Muscle layer of duodenum (tissue), 2 donors: Measurements from ENCODE around the gene NDUFB2.

Experiments
- H3K27ac ChIP-seq: one replicate; pipeline ENCODE4 v1.7.0; 2013; ENCODE audit warnings: mild to moderate bottlenecking, low read length
- H3K27me3 ChIP-seq: one replicate; pipeline ENCODE4 v1.7.0; 2013; ENCODE audit warnings: low read depth, mild to moderate bottlenecking, control low read depth, low read length
- H3K36me3 ChIP-seq, 2 donors: one replicate each; pipeline ENCODE4 v1.7.0; 2013; ENCODE audit warnings: low read length in 2 of 2, control low read depth in 1 of 2, mild to moderate bottlenecking in 1 of 2; ENCODE audit not compliant: insufficient read depth in 2 of 2, control insufficient read depth in 1 of 2
- H3K4me1 ChIP-seq, 2 donors: one replicate each; pipeline ENCODE4 v1.7.0; 2013; ENCODE audit warnings: low read length in 2 of 2, mild to moderate bottlenecking in 2 of 2, control low read depth in 1 of 2, moderate library complexity in 1 of 2; ENCODE audit not compliant: insufficient read depth in 2 of 2, control insufficient read depth in 1 of 2
- H3K4me3 ChIP-seq, 2 donors: one replicate each; pipeline ENCODE4 v1.7.0; 2013; ENCODE audit warnings: low read length in 2 of 2, low read depth in 1 of 2, mild to moderate bottlenecking in 1 of 2
- H3K9me3 ChIP-seq, 2 donors: one replicate each; pipeline ENCODE4 v1.7.0; 2013; ENCODE audit warnings: low read length in 2 of 2, control low read depth in 1 of 2, mild to moderate bottlenecking in 1 of 2; ENCODE audit not compliant: control insufficient read depth in 1 of 2
- donor health status: healthy.

The NDUFB2 gene

GRCh38 chr7:140696680-140697446 lies at the start of gene NDUFB2:
TSS of gene NDUFB2 (plus strand) at chr7:140696708. CDS start at chr7:140696745, 37 bp downstream.
- Histone ChIP-seq H3K4me3 (peak within 1 kb of the TSS; percentile 74 to 87), H3K27me3 (no peaks in the 10 kb centered on the region), H3K9me3 (no peaks in the 10 kb centered on the region), H3K4me1 (peaks cover 13 to 20% of the 10 kb centered on the region in 2 donors), H3K36me3 (peaks cover 3 to 16% of the 10 kb centered on the region in 2 donors), H3K27ac (peak within 1 kb of the TSS; percentile 86)

DNA sequence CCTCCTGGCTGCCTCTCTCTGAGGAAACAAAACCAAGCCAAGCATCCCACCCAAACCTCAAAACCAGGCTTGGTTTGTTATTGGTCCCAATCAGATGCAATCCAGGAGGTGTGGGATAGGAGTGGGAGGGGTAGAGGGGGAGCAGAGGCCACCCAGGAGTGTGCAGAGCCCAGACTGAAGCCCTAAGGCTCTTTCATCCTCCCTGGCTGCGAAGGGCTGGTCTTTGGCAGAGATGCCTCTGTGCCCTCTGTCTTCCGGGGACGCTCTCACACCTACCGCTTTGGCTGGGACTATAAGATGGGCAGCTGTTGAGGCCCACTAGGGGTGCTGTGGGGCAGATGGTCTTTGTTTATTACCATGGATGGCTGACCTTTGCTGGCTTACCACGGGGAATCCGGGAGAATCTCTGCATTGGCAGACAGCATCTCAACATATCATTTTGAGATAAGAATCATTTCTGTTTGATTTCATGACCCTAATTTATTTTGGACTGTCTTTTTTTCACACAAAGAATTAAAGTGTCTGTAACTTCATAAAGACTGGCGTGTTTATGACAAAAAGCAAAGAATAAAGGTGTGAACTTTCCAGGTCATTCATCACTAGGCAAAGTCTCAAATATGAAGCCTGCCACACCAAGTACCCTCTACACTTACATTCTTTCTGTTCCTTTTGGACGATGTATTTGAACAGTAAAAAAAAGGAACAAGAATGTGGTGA lies 49.4 kb upstream of the NDUFB2 start:
- no peaks in the 10 kb centered on the region for H3K36me3 ChIP-seq
- peaks cover 0 to 4% of the 10 kb centered on the region in 2 donors for H3K4me1 ChIP-seq
- H3K4me3 ChIP-seq: no peak overlapping the region
- no peak overlapping the region for H3K27ac ChIP-seq
- H3K27me3 ChIP-seq: no peaks in the 10 kb centered on the region
- no peaks in the 10 kb centered on the region for H3K9me3 ChIP-seq

GRCh38 chr7:140649556-140650205 lies 46.8 kb upstream of the NDUFB2 start:
- H3K27ac ChIP-seq: no peak overlapping the region

DNA sequence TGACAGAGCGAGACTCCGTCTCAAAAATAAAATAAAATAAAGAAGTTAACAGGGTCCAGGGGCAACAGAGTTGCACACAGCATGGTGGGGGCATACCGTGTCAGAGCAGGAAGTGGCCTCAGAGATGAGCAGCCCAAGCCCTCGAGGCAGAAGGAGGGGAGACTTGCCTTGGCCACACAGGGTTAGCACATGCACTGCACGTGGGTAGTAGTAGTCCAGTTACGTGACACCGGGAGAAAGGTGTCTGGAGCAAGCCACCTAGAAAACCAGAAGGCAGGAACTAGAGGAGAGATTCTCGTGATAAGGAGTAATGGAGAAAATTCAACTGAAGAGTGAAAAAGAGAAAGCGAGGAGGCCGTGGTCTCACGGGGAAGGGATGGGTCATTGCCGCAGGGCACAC lies 46.1 kb upstream of the NDUFB2 start:
- Histone ChIP-seq H3K36me3 (no peaks in the 10 kb centered on the region), H3K4me3 (no peak overlapping the region), H3K4me1 (peaks cover 5 to 15% of the 10 kb centered on the region in 2 donors), H3K9me3 (no peaks in the 10 kb centered on the region), H3K27me3 (no peaks in the 10 kb centered on the region), H3K27ac (no peak overlapping the region)

More at GRCh38 chr7:140649556-140650205, 46.8 kb upstream of the NDUFB2 start:
- Histone ChIP-seq H3K27me3 (no peaks in the 10 kb centered on the region), H3K4me1 (peaks cover 5 to 15% of the 10 kb centered on the region in 2 donors), H3K9me3 (no peaks in the 10 kb centered on the region), H3K4me3 (no peak overlapping the region), H3K36me3 (no peaks in the 10 kb centered on the region)

- Histone ChIP-seq H3K36me3 (no peaks in the 10 kb centered on the region), H3K27me3 (no peaks in the 10 kb centered on the region), H3K9me3 (no peaks in the 10 kb centered on the region), H3K4me1 (peaks cover 8 to 28% of the 10 kb centered on the region in 2 donors), H3K4me3 (no peak overlapping the region), H3K27ac (no peak overlapping the region)
These were observed 43.0 kb upstream of the NDUFB2 start for GRCh38 chr7:140653319-140654108.

- Histone ChIP-seq H3K36me3 (no peaks in the 10 kb centered on the region), H3K27ac (no peak overlapping the region), H3K4me1 (peaks cover 8 to 28% of the 10 kb centered on the region in 2 donors), H3K9me3 (no peaks in the 10 kb centered on the region), H3K4me3 (no peak overlapping the region), H3K27me3 (no peaks in the 10 kb centered on the region)
These were observed 42.5 kb upstream of the NDUFB2 start for GRCh38 chr7:140654109-140654387.

DNA sequence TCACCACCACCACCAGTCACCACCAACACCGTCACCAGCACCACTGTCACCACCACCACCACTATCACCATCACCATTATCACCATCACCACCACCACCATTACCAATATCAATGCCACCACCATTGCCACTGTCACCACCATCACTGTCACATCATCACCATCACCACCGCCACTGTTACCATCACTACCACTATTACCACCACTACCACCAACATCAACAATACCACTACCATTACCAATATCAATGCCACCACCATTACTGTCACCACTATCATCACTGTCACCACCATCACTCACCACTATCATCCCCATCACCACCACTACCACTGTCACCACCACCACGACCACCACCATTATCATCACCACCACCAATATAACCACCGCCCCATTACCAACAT lies 41.8 kb upstream of the NDUFB2 start:
- H3K27ac ChIP-seq: no peak overlapping the region
- no peaks in the 10 kb centered on the region for H3K9me3 ChIP-seq
- H3K4me3 ChIP-seq: no peak overlapping the region
- no peaks in the 10 kb centered on the region for H3K36me3 ChIP-seq
- H3K4me1 ChIP-seq: peaks cover 8 to 28% of the 10 kb centered on the region in 2 donors
- no peaks in the 10 kb centered on the region for H3K27me3 ChIP-seq

- no peaks in the 10 kb centered on the region for H3K9me3 ChIP-seq
- no peak overlapping the region for H3K27ac ChIP-seq
- H3K4me1 ChIP-seq: peaks cover 8 to 28% of the 10 kb centered on the region in 2 donors
- H3K4me3 ChIP-seq: peak overlapping the region in 1 of 2 donors; percentile 44
- H3K27me3 ChIP-seq: no peaks in the 10 kb centered on the region
- no peaks in the 10 kb centered on the region for H3K36me3 ChIP-seq
These were observed 40.7 kb upstream of the NDUFB2 start for GRCh38 chr7:140655511-140656408.

DNA sequence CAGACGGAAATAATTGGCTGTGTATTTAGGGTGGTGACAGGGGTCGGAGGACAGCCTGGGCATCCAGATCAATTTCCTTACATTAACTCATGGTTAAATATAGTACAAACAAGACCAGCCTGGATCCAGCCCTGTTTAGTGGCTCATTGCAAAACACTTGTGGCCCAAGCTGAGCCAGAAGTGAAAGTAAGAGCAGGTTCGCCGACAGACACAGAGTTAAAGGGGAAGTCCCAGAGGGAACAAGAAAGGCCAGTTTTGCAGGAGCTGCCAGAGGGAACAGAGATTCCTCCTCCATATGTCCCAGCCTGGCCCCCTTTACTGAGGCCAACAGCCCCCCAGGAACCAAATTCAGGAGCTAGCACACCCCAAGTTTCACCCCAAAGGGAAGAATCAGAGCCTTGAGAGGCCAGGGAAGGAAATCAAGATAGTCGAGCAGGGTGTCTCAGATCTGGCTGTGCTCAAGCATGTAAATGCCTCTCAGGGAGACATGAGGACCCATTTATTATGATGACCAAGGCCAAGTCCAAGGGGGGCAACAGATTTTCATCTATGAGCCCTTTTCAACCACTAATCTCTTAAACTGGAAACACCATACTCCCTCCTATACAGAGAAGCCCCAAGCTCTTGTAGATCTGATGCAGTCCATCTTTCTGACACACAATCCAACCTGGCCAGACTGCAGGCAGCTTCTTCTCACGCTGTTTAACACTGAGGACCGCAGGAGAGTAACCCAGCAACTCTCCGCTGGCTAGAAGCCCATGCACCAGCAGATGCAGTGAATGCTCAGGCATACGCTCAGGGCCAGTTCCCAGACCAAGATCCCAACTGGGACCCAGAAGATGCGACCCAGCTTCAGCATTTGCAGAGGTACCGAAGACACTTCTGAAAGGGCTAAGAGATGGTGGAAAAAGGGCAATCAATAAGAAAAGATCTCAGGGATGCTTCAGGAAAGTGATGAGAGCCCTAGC lies 39.7 kb upstream of the NDUFB2 start:
- Histone ChIP-seq H3K27ac (peak overlapping the region; percentile 1), H3K36me3 (no peaks in the 10 kb centered on the region), H3K4me3 (peak overlapping the region; percentile 44 to 49), H3K9me3 (no peaks in the 10 kb centered on the region), H3K4me1 (peaks cover 8 to 28% of the 10 kb centered on the region in 2 donors), H3K27me3 (no peaks in the 10 kb centered on the region)
